HEK293T (cell line): ENCODE measurements around the gene POLR2B.

Source experiments
- ARNT ChIP-seq: fragments of 450-650 bp; IDR thresholded peaks from 2 replicates; pipeline ENCODE4 v1.6.1; 2017; ENCODE audit warnings: mild to moderate bottlenecking
- BHLHE40 ChIP-seq: fragments of 450-650 bp; IDR thresholded peaks from 2 replicates; pipeline ENCODE4 v1.6.1; 2016; ENCODE audit warnings: mild to moderate bottlenecking, moderate library complexity, borderline replicate concordance
- CTBP1 ChIP-seq: fragments of 450-650 bp; IDR thresholded peaks from 2 replicates; pipeline ENCODE4 v1.6.1; 2016; ENCODE audit warnings: borderline replicate concordance
- ELF4 ChIP-seq: fragments of 450-650 bp; IDR thresholded peaks from 2 replicates; pipeline ENCODE4 v1.6.1; 2017; ENCODE audit warnings: antibody characterized with exemption
- FOXK2 ChIP-seq: fragments of 450-650 bp; IDR thresholded peaks from 2 replicates; pipeline ENCODE4 v1.6.1; 2016; ENCODE audit warnings: mild to moderate bottlenecking
- FOXM1 ChIP-seq: fragments of 450-650 bp; IDR thresholded peaks from 2 replicates; pipeline ENCODE4 v1.6.1; 2017; ENCODE audit warnings: mild to moderate bottlenecking, borderline replicate concordance
- HDGF ChIP-seq: fragments of 450-650 bp; IDR thresholded peaks from 2 replicates; pipeline ENCODE4 v1.6.1; 2017; ENCODE audit warnings: antibody characterized with exemption, borderline replicate concordance
- L3MBTL2 ChIP-seq: fragments of 450-650 bp; conservative IDR thresholded peaks from 2 replicates; pipeline ENCODE4 v1.6.1; 2016; ENCODE audit warnings: mild to moderate bottlenecking
- LEF1 ChIP-seq: fragments of 450-650 bp; IDR thresholded peaks from 2 replicates; pipeline ENCODE4 v1.6.1; 2017; ENCODE audit warnings: mild to moderate bottlenecking, borderline replicate concordance
- SP1 ChIP-seq: fragments of 450-650 bp; IDR thresholded peaks from 2 replicates; pipeline ENCODE4 v1.6.1; 2017
- SUZ12 ChIP-seq: fragments of 450-650 bp; IDR thresholded peaks from 2 replicates; pipeline ENCODE4 v1.6.1; 2016; ENCODE audit warnings: mild to moderate bottlenecking
- TARDBP ChIP-seq: fragments of 450-650 bp; IDR thresholded peaks from 2 replicates; pipeline ENCODE4 v1.6.1; 2016
- ZNF384 ChIP-seq: fragments of 450-650 bp; IDR thresholded peaks from 2 replicates; pipeline ENCODE4 v1.6.1; 2016
- TF ChIP-seq, protein P1 (sequence below): fragments of 450-650 bp; IDR thresholded peaks from 2 replicates; pipeline ENCODE4 v1.6.1; 2016

DNA sequence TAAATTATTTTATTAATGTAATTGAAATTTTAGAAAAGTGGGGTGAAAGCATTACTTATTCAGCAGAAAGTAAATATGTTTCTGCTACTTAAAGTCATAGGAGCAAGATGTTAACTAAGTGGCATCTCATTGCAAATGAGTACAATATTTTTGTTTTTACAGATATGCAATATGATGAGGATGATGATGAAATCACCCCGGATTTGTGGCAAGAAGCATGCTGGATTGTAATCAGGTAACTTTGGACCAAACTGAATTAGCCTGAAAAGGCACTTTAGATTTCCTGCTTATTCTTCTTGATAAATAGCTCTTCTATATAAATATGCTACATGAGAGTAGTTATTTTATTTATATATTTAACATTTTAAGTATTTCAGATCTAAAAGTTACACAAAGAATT lies 7.5 kb downstream of the POLR2B start:
- no peak for TF ChIP-seq SP1
- TF ChIP-seq ARNT = no peak
- TF ChIP-seq CTBP1 = no peak
- TF ChIP-seq, protein P1, sequence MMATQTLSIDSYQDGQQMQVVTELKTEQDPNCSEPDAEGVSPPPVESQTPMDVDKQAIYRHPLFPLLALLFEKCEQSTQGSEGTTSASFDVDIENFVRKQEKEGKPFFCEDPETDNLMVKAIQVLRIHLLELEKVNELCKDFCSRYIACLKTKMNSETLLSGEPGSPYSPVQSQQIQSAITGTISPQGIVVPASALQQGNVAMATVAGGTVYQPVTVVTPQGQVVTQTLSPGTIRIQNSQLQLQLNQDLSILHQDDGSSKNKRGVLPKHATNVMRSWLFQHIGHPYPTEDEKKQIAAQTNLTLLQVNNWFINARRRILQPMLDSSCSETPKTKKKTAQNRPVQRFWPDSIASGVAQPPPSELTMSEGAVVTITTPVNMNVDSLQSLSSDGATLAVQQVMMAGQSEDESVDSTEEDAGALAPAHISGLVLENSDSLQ = no peak
- TF ChIP-seq TARDBP = no peak
- no peak for TF ChIP-seq L3MBTL2
- TF ChIP-seq LEF1 = no peak
- no peak for TF ChIP-seq ZNF384
- no peak for TF ChIP-seq FOXM1
- TF ChIP-seq FOXK2 = no peak
- no peak for TF ChIP-seq ELF4
- no peak for TF ChIP-seq BHLHE40
- TF ChIP-seq SUZ12 = no peak
- TF ChIP-seq HDGF = no peak
